ENCODE measurements around the gene PDGFA.
A peak's percentile ranks its signal among the peaks of the same experiment; 100 is the strongest.

The PDGFA gene

GRCh38 chr7:506391-506831, 13.2 kb downstream of the PDGFA start:
- TF ChIP-seq CTCF (IDR thresholded peaks at IDR 0.05; ENCODE audit: borderline replicate concordance, extremely low read depth, low read length, poor library complexity, severe bottlenecking) (no peak), EZH2 (IDR thresholded peaks at IDR 0.05; ENCODE audit: borderline replicate concordance, low read depth, low read length, severe bottlenecking) (no peak)
- Histone ChIP-seq H3K4me3 (ENCODE audit: low read depth in 1 of 2, low read length in 2 of 2) (no peak overlapping the region), H3K9me3 (ENCODE audit: insufficient read depth, low read length, severe bottlenecking) (no peaks in the 10 kb centered on the region), H3K79me2 (ENCODE audit: insufficient read depth, low read length) (peaks cover 11% of the 10 kb centered on the region), H3K4me1 (ENCODE audit: insufficient read depth, low read length) (no peaks in the 10 kb centered on the region), H4K20me1 (ENCODE audit: insufficient read depth, low read length) (peaks cover 64% of the 10 kb centered on the region), H3K36me3 (ENCODE audit: insufficient read depth, low read length) (peaks cover 85% of the 10 kb centered on the region), H2AFZ (ENCODE audit: low read depth, low read length) (no peak overlapping the region), H3K27ac (ENCODE audit: low read length) (0 out of 2 replicates have a peak overlapping the region, but pooled peaks have one; percentile 16), H3K4me2 (ENCODE audit: insufficient read depth, low read length) (no peak overlapping the region), H3K9ac (ENCODE audit: low read depth, low read length) (no peak overlapping the region), H3K27me3 (ENCODE audit: insufficient read depth, low read length, poor library complexity) (no peaks in the 10 kb centered on the region)
- ATAC-seq (ENCODE audit: insufficient read depth, low read depth), result no peak
- no peak for DNase-seq

- Histone ChIP-seq H3K27ac (ENCODE audit: low read length) (no peak overlapping the region), H3K4me3 (ENCODE audit: low read depth in 1 of 2, low read length in 2 of 2) (no peak overlapping the region)
- DNase-seq, result no peak
Measured at GRCh38 chr7:505171-505570, 14.5 kb downstream of the PDGFA start.

GRCh38 chr7:504221-505111, 15.2 kb downstream of the PDGFA start:
- no peaks in the 10 kb centered on the region for H3K9me3 ChIP-seq (ENCODE audit: insufficient read depth, low read length, severe bottlenecking)
- H4K20me1 ChIP-seq (ENCODE audit: insufficient read depth, low read length), result peaks cover 63% of the 10 kb centered on the region
- H2AFZ ChIP-seq (ENCODE audit: low read depth, low read length), result no peak overlapping the region
- DNase-seq, result no peak
- H3K27ac ChIP-seq (ENCODE audit: low read length), result no peak overlapping the region
- H3K79me2 ChIP-seq (ENCODE audit: insufficient read depth, low read length), result peaks cover 5% of the 10 kb centered on the region
- TF ChIP-seq CTCF (IDR thresholded peaks at IDR 0.05; ENCODE audit: borderline replicate concordance, extremely low read depth, low read length, poor library complexity, severe bottlenecking) (no peak), EZH2 (IDR thresholded peaks at IDR 0.05; ENCODE audit: borderline replicate concordance, low read depth, low read length, severe bottlenecking) (no peak)
- H3K4me3 ChIP-seq (ENCODE audit: low read depth in 1 of 2, low read length in 2 of 2), result no peak overlapping the region
- no peak overlapping the region for H3K9ac ChIP-seq (ENCODE audit: low read depth, low read length)
- no peak for ATAC-seq (ENCODE audit: insufficient read depth, low read depth)
- H3K36me3 ChIP-seq (ENCODE audit: insufficient read depth, low read length), result peaks cover 90% of the 10 kb centered on the region
- H3K4me1 ChIP-seq (ENCODE audit: insufficient read depth, low read length), result no peaks in the 10 kb centered on the region
- H3K27me3 ChIP-seq (ENCODE audit: insufficient read depth, low read length, poor library complexity), result no peaks in the 10 kb centered on the region
- no peak overlapping the region for H3K4me2 ChIP-seq (ENCODE audit: insufficient read depth, low read length)

More at GRCh38 chr7:505171-505570, 14.5 kb downstream of the PDGFA start:
- Histone ChIP-seq H2AFZ (ENCODE audit: low read depth, low read length) (no peak overlapping the region), H3K9ac (ENCODE audit: low read depth, low read length) (no peak overlapping the region), H3K27me3 (ENCODE audit: insufficient read depth, low read length, poor library complexity) (no peaks in the 10 kb centered on the region), H3K4me1 (ENCODE audit: insufficient read depth, low read length) (no peaks in the 10 kb centered on the region), H3K79me2 (ENCODE audit: insufficient read depth, low read length) (peaks cover 5% of the 10 kb centered on the region), H3K36me3 (ENCODE audit: insufficient read depth, low read length) (peaks cover 90% of the 10 kb centered on the region), H3K4me2 (ENCODE audit: insufficient read depth, low read length) (no peak overlapping the region), H4K20me1 (ENCODE audit: insufficient read depth, low read length) (peaks cover 66% of the 10 kb centered on the region), H3K9me3 (ENCODE audit: insufficient read depth, low read length, severe bottlenecking) (no peaks in the 10 kb centered on the region)
- no peak for ATAC-seq (ENCODE audit: insufficient read depth, low read depth)
- no peak for TF ChIP-seq CTCF (IDR thresholded peaks at IDR 0.05; ENCODE audit: borderline replicate concordance, extremely low read depth, low read length, poor library complexity, severe bottlenecking)
- TF ChIP-seq EZH2 (IDR thresholded peaks at IDR 0.05; ENCODE audit: borderline replicate concordance, low read depth, low read length, severe bottlenecking), result no peak
